HUES6 (cell line): ENCODE measurements around the gene MORF4L1.
"Not testable (repeated sequence)": the region's sequence is repeated elsewhere in the genome, so short reads cannot be mapped to it uniquely, and the experiment has no call there.

ENCODE experiments used
- H3K27ac ChIP-seq: 2 replicates; pipeline ENCODE4 v1.7.0; 2013; ENCODE audit warnings: low read depth, mild to moderate bottlenecking, low read length, inconsistent platforms
- H3K27me3 ChIP-seq: 2 replicates; pipeline ENCODE4 v1.6.1; 2013; ENCODE audit warnings: low read length; ENCODE audit not compliant: control insufficient read depth, insufficient read depth
- H3K36me3 ChIP-seq: 2 replicates; pipeline ENCODE4 v1.6.1; 2013; ENCODE audit warnings: low read length; ENCODE audit not compliant: control insufficient read depth, insufficient read depth
- H3K4me1 ChIP-seq: 2 replicates; pipeline ENCODE4 v1.6.1; 2013; ENCODE audit warnings: low read length; ENCODE audit not compliant: control insufficient read depth, insufficient read depth
- H3K4me3 ChIP-seq: 2 replicates; pipeline ENCODE4 v1.5.1; 2013; ENCODE audit warnings: low read depth, low read length
- H3K9ac ChIP-seq: one replicate; pipeline ENCODE4 v1.6.1; 2013; ENCODE audit warnings: mild to moderate bottlenecking, low read length
- H3K9me3 ChIP-seq: 2 replicates; pipeline ENCODE4 v1.6.1; 2013; ENCODE audit warnings: low read depth, low read length; ENCODE audit not compliant: control insufficient read depth, insufficient read depth

Gene MORF4L1

DNA sequence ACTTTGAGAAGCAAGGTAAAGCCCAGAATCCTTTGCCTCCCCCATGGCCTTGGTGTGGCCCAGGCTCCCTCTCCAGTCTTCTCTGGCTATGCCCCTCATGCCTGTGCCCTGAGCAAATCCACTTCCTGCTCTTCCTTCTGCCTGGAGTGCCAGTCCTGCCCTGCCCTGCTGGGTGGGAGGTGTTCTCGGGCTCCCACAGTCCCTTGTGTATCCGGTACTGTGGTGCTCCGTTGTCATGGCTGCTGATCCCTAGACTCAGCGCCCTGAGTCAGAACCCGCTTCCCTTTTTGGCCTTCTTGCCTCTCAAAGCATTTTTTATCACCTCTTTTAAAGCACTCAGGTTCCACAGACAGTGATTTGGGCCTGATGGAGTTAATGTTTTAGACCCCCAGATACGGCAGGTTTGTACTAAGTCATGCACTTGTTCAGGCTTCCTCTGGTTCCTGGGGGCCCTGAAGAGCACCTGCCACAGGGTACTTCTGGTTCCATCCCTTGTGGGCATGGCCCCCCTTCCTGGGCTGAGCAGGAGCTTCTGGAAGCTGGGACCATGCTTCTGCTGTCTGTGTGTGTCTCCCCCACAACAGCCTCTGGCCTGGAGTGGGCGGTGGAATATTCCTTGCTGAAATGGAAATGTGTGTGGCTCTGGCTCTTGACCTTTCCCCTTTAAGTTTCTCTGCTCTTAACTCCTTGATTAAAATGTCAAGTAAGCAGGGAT is 31.9 kb upstream of the MORF4L1 start:
- Histone ChIP-seq H3K4me1 (no peaks in the 10 kb centered on the region), H3K9me3 (no peaks in the 10 kb centered on the region), H3K27me3 (no peaks in the 10 kb centered on the region), H3K27ac (no peak overlapping the region), H3K9ac (no peak overlapping the region), H3K4me3 (no peak overlapping the region), H3K36me3 (no peaks in the 10 kb centered on the region)

DNA sequence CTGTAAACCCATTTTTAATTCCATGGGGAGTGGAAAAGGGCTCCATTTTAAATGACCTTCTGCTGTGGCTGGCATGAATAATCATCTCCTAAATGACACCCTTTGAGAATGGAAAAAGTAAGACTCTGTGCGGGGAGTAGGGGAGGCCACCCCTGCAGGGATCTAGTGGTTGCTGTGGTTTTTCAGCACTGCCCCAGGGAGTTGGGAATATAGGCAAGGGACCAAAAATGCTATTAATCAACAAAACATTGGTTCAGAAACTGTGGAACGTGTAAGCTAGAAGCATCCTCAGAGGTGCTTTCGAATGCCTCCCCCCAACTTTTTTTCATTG is 31.3 kb upstream of the MORF4L1 start:
- Histone ChIP-seq H3K9me3 (no peaks in the 10 kb centered on the region), H3K27ac (no peak overlapping the region), H3K9ac (no peak overlapping the region), H3K27me3 (no peaks in the 10 kb centered on the region), H3K36me3 (no peaks in the 10 kb centered on the region), H3K4me3 (no peak overlapping the region), H3K4me1 (no peaks in the 10 kb centered on the region)

DNA sequence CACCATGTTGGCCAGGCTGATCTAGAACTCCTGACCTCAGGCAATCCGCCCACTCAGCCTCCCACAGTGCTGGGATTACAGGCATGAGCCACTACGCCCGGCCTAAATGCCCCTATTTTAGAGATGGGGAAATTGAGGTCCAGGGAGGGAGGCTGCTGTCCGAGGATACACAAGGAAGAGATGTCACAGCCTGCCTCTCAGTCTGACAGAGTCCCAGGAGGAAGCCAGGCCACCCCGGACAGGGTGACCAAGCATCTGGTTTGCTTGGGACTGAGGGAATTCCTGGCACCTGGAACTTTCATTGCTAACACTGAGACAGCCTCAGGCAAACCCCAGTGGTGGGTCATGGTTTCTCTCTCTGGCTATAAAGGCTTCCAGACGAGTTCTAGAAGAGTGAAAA is 30.8 kb upstream of the MORF4L1 start:
- H3K4me3 ChIP-seq = no peak overlapping the region
- H3K36me3 ChIP-seq = no peaks in the 10 kb centered on the region
- H3K27ac ChIP-seq = no peak overlapping the region
- H3K4me1 ChIP-seq = no peaks in the 10 kb centered on the region
- H3K27me3 ChIP-seq = no peaks in the 10 kb centered on the region
- H3K9me3 ChIP-seq = no peaks in the 10 kb centered on the region
- H3K9ac ChIP-seq = no peak overlapping the region

DNA sequence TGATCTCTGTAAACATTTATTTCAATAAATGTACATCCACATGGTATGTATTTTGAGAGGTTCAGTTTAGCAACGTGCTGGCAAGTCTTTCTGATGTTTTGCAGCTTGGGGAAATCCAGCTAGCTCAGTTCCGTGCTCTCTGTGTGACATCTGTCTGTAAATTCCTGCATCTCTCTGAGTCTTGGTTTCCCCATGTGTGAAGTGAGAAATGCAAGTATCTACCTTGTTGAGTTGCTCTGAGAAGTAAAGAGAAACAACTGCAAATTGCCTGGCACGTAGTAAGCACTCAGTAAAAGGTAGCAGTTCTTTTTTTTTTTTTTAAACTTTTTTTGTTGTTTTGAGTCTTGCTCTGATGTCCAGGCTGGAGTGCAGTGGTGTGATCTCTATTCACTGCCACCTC is 30.2 kb upstream of the MORF4L1 start:
- Histone ChIP-seq H3K27me3 (no peaks in the 10 kb centered on the region), H3K36me3 (no peaks in the 10 kb centered on the region), H3K9ac (no peak overlapping the region), H3K9me3 (no peaks in the 10 kb centered on the region), H3K4me1 (no peaks in the 10 kb centered on the region), H3K4me3 (no peak overlapping the region), H3K27ac (no peak overlapping the region)

DNA sequence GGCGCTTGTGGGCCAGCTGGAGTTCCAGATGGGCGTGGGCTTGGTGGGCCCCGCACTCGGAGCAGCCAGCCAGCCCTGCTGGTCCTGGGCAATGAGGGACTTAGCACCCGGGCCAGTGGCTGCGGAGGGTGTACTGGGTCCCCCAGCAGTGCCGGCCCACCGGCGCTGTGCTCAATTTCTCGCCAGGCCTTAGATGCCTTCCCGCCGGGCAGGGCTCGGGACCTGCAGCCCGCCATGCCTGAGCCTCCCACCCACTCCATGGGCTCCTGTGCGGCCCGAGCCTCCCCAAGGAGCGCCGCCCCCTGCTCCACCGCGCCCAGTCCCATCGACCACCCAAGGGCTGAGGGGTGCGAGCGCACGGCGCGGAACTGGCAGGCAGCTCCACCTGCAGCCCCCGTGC is 25.8 kb upstream of the MORF4L1 start:
- not testable (repeated sequence) for H3K4me1 ChIP-seq, H3K9me3 ChIP-seq

DNA sequence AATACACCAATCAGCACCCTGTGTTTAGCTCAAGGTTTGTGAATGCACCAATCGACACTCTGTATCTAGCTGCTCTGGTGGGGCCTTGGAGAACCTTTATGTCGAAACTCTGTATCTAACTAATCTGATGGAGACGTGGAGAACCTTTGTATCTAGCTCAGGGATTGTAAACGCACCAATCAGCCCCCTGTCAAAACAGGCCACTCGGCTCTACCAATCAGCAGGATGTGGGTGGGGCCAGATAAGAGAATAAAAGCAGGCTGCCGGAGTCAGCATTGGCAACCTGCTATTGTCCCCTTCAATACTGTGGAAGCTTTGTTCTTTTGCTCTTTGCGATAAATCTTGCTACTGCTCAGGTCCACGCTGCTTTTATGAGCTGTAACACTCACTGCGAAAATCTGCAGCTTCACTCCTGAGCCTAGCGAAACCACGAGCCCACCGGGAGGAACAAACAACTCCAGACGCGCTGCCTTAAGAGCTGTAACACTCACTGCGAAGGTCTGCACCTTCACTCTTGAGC is 25.2 kb upstream of the MORF4L1 start:
- H3K9ac ChIP-seq, H3K36me3 ChIP-seq, H3K9me3 ChIP-seq, H3K4me3 ChIP-seq, H3K27me3 ChIP-seq, H3K27ac ChIP-seq, H3K4me1 ChIP-seq: not testable (repeated sequence)

More for the DNA sequence above, 25.8 kb upstream of the MORF4L1 start:
- H3K36me3 ChIP-seq, H3K27ac ChIP-seq, H3K27me3 ChIP-seq, H3K4me3 ChIP-seq, H3K9ac ChIP-seq: not testable (repeated sequence)

DNA sequence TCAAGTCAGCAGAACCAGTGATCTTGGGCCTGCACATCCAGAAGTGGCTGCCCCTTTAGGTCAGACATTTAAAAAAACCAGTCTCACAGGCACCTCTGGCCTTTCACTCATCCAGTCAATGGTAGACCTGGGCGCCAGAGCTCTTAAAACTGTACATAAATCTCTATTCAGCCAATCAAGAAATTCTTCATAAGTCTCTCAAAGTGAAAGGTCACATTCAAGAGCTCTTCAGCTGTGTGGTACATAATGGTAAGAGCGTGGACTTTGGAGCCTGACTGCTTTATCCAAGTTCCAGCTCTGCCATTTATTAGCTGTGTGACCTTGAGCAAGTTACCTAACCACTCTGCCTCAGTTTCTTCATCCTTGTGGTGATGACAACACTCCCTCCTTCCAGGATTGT is 22.3 kb upstream of the MORF4L1 start:
- no peaks in the 10 kb centered on the region for H3K36me3 ChIP-seq
- peaks cover 10% of the 10 kb centered on the region; the same call in 1 of the 2 replicates for H3K4me1 ChIP-seq
- no peak overlapping the region for H3K27ac ChIP-seq

DNA sequence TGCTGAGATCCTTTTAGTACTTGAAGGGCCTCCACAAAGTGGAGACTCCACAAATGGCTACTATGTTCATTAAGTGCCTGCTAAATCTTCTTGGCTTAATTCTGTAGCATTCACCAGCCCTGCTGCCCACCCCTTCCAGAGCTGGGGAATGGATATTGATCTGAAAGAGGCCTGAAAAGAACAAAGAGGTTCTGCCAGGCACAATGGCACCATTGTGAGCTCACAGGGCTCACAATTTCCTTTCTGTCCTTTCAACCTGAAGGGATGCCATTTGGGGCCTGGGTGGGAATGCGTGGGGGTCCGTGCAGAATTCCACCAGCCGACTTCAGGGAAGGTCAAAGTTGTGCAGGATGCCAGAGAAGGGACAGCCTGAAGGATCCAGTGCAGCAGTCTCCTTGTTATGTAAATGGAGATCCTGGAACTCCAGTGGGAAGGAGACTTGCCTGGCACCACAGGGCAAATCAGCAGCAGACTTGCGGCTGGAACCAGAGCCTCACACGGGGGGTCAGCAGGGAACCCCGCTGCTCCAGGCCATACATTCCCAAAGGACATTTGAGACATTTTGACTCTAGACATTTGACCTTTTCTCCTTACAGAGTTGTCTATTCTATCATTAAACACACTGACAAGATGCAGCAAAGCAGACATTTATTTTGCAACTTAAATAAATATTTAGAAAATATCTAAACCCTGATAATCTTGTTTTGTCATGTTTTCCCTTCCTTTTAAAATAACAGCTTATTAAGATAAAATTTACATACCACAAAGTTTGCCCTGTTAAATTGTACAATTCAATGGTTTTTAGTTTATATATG is 21.5 kb upstream of the MORF4L1 start:
- Histone ChIP-seq H3K27me3 (no peaks in the 10 kb centered on the region), H3K4me3 (no peak overlapping the region)

More for the DNA sequence above, 22.3 kb upstream of the MORF4L1 start:
- no peaks in the 10 kb centered on the region for H3K27me3 ChIP-seq
- no peak overlapping the region for H3K9ac ChIP-seq
- H3K9me3 ChIP-seq = no peaks in the 10 kb centered on the region
- H3K4me3 ChIP-seq = no peak overlapping the region

DNA sequence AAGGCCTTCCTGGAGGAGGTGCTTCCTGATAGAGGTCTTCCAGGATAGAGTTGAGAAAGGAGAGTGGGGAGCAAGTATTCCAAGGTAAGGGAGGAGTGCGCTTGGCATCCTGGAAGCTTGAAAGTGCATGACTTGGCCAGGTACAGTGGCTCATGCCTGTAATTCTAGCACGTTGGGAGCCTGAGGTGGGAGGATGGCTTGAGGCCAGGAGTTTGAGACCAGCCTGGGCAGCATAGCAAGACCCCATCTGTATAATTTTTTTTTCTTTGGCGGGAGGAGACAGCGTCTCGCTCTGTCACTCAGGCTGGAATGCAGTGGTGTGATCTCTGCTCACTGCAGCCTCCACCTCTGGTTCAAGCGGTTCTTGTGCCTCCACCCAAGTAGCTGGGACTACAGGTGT is 19.2 kb upstream of the MORF4L1 start:
- no peak overlapping the region for H3K27ac ChIP-seq
- no peak overlapping the region for H3K4me3 ChIP-seq
- no peak overlapping the region for H3K9ac ChIP-seq
- H3K4me1 ChIP-seq = peaks cover 10% of the 10 kb centered on the region; the same call in 1 of the 2 replicates
- H3K36me3 ChIP-seq = no peaks in the 10 kb centered on the region
- no peaks in the 10 kb centered on the region for H3K27me3 ChIP-seq
- no peaks in the 10 kb centered on the region; the same call in 1 of the 2 replicates for H3K9me3 ChIP-seq

More for the DNA sequence above, 21.5 kb upstream of the MORF4L1 start:
- no peak overlapping the region for H3K27ac ChIP-seq
- no peaks in the 10 kb centered on the region for H3K36me3 ChIP-seq
- H3K9ac ChIP-seq = no peak overlapping the region
- H3K9me3 ChIP-seq = no peaks in the 10 kb centered on the region
- peaks cover 10% of the 10 kb centered on the region; the same call in 1 of the 2 replicates for H3K4me1 ChIP-seq

DNA sequence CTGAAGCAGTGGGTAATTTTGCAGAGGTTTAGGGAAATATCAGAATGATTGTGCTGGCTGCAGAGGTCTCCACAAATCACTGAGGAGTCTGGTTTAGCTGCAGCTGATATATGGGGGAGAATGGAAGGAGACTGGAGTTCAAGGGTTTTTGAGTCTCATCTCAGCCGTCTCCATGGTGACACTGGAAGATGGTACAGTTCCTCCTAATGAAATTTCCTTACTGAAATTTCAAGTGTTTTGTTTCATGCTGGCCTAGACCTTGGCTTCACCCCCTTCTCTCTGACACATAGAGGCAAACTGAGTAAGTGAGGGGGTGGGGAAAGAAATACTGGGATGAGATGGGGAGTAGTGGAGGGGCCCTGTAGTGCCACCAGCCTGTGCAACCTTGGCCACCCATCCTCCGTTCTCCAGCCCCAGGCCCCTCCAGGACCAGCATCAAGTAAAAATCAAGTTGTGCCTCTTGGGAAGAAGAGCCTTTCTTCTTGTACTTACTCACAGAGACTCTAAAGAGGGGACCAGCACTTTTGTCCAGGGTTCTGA is 17.8 kb upstream of the MORF4L1 start:
- no peak overlapping the region for H3K9ac ChIP-seq
- H3K4me1 ChIP-seq = peaks cover 10% of the 10 kb centered on the region; the same call in 1 of the 2 replicates
- H3K27ac ChIP-seq = no peak overlapping the region
- H3K27me3 ChIP-seq = no peaks in the 10 kb centered on the region
- H3K36me3 ChIP-seq = no peaks in the 10 kb centered on the region
- no peak overlapping the region for H3K4me3 ChIP-seq
- H3K9me3 ChIP-seq = no peaks in the 10 kb centered on the region; the same call in 1 of the 2 replicates

DNA sequence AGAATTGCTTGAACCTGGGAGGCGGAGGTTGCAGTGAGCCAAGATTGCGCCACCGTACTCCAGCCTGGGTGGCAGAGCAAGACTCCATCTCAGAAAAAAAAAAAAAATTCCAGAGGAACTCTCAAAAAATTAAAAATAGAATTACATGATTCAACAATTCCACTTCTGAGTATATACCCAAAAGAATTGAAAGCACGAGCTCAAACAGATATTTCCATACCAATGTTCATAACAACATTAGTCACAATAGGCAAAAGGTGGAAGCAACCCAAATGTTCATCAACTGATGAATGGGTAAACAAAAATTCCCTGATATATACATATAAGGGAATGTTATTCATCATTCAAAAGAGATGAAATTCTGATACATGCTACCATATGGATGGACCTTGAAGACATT is 16.9 kb upstream of the MORF4L1 start:
- H3K27ac ChIP-seq = no peak overlapping the region
- no peaks in the 10 kb centered on the region; the same call in 1 of the 2 replicates for H3K9me3 ChIP-seq
- H3K9ac ChIP-seq = no peak overlapping the region
- peaks cover 8% of the 10 kb centered on the region; the same call in 1 of the 2 replicates for H3K4me1 ChIP-seq
- no peaks in the 10 kb centered on the region for H3K36me3 ChIP-seq
- no peak overlapping the region for H3K4me3 ChIP-seq
- H3K27me3 ChIP-seq = no peaks in the 10 kb centered on the region
